GM12878 (cell line): ENCODE data around the gene BEST2. TPM values are rescaled to one million over a fixed set of nuclear protein-coding genes. Genes with fewer than 3 reads are reported as not detected.

Experiments used
- ATAC-seq: fragments of 200-7000 bp; cut with Tn5 transposase; 3 replicates; pipeline ENCODE4 v1.9.1; 2020; ENCODE audit warnings: mild to moderate bottlenecking, moderate library complexity
- BruUV-seq: library from RNA; stranded (reverse); fragments of 400-500 nt; replicated peaks from 2 replicates; lab custom pipeline; 2021; lab: Mats Ljungman, UMichigan
- CTCF ChIA-PET: fragments of 300-600 bp; sonication (Branson Sonifier 250); formaldehyde crosslinking; extraction: SDS; loops from one replicate; lab custom pipeline; 2021; ENCODE audit warnings: inconsistent platforms; lab: Yijun Ruan, JAX
- POLR2A ChIA-PET: fragments of 350-600 bp; formaldehyde crosslinking; extraction: SDS; loops from one replicate; lab custom pipeline; 2021; ENCODE audit warnings: inconsistent platforms; lab: Charles Lee
- RAD21 ChIA-PET: fragments of 300-600 bp; sonication (Branson Sonifier 250); formaldehyde crosslinking; loops from one replicate; lab custom pipeline; 2023; ENCODE audit warnings: antibody characterized with exemption; ENCODE audit not compliant: unreplicated experiment; lab: Charles Lee
- SMC1A ChIA-PET: fragments of 300-600 bp; sonication (Branson Sonifier 250); formaldehyde crosslinking; loops from one replicate; lab custom pipeline; 2023; ENCODE audit not compliant: unreplicated experiment, uncharacterized antibody; lab: Charles Lee
- DNase-seq: peaks from one replicate; pipeline ENCODE4 v3.0.0-alpha.2; 2011; ENCODE audit warnings: low read depth, low spot score
- FAIRE-seq: peaks from 3 replicates; lab custom pipeline; 2011; peaks lifted over from hg19 to GRCh38; lab: Jason Lieb, UNC
- H2AFZ ChIP-seq: 2 replicates; pipeline ENCODE4 v1.6.0; 2011; ENCODE audit warnings: low read depth, low read length, control low read depth; ENCODE audit not compliant: control insufficient read depth
- H3K27ac ChIP-seq: 2 replicates; pipeline ENCODE4 v1.5.1; 2011; ENCODE audit warnings: control low read depth; ENCODE audit not compliant: control insufficient read depth, insufficient read depth
- H3K27me3 ChIP-seq, 2 experiments: replicated peaks in 1 of 2; 2 replicates each; pipeline versions ENCODE4 v1.6.0 to v1.6.1; 2011; ENCODE audit warnings: low read length in 1 of 2; ENCODE audit not compliant: control insufficient read depth in 2 of 2, insufficient read depth in 2 of 2
- H3K36me3 ChIP-seq, 2 experiments: 2 replicates each; pipeline ENCODE4 v1.5.1; 2011; ENCODE audit warnings: low read length in 1 of 2; ENCODE audit not compliant: control insufficient read depth in 2 of 2, insufficient read depth in 2 of 2
- H3K4me1 ChIP-seq: 2 replicates; pipeline ENCODE4 v1.6.1; 2011; ENCODE audit warnings: mild to moderate bottlenecking, low read length, moderate library complexity, mixed read lengths; ENCODE audit not compliant: control insufficient read depth, insufficient read depth
- H3K4me2 ChIP-seq: 2 replicates; pipeline ENCODE4 v1.6.0; 2011; ENCODE audit warnings: control low read depth; ENCODE audit not compliant: control insufficient read depth, insufficient read depth
- H3K4me3 ChIP-seq: fragments of 200-600 bp; sonication (generic); 2 replicates; pipeline ENCODE4 v1.5.1; 2016
- H3K79me2 ChIP-seq: 2 replicates; pipeline ENCODE4 v1.6.0; 2011; ENCODE audit warnings: low read length; ENCODE audit not compliant: control insufficient read depth, insufficient read depth
- H3K9ac ChIP-seq: 2 replicates; pipeline ENCODE4 v1.8.0; 2011; ENCODE audit warnings: low read length, control low read depth, mixed read lengths; ENCODE audit not compliant: control insufficient read depth, insufficient read depth
- H3K9me3 ChIP-seq: replicated peaks from 3 replicates; pipeline ENCODE4 v1.5.1; 2011; ENCODE audit warnings: mild to moderate bottlenecking, low read length; ENCODE audit not compliant: control insufficient read depth, insufficient read depth
- H4K20me1 ChIP-seq: 2 replicates; pipeline ENCODE4 v1.6.0; 2011; ENCODE audit not compliant: control insufficient read depth, insufficient read depth
- ASH2L ChIP-seq: fragments of 300-600, 200-600 bp; sonication (generic); IDR thresholded peaks from 2 replicates; pipeline ENCODE4 v1.6.1; 2017; ENCODE audit warnings: low read depth, mild to moderate bottlenecking, borderline replicate concordance
- BCLAF1 ChIP-seq: fragments of 450-650 bp; IDR thresholded peaks from 2 replicates; pipeline ENCODE4 v1.6.1; 2017; ENCODE audit warnings: antibody characterized with exemption, mild to moderate bottlenecking, moderate library complexity
- CHD4 ChIP-seq: fragments of 200-600 bp; sonication (generic); IDR thresholded peaks from 2 replicates; pipeline ENCODE4 v1.6.1; 2016; ENCODE audit warnings: mild to moderate bottlenecking
- FOS ChIP-seq: IDR thresholded peaks from 3 replicates; pipeline ENCODE4 v1.6.1; 2011; ENCODE audit warnings: borderline replicate concordance; ENCODE audit not compliant: insufficient read length; ENCODE audit errors: extremely low read depth
- KLF5 ChIP-seq: fragments of 450-650 bp; IDR thresholded peaks from 2 replicates; pipeline ENCODE4 v1.6.1; 2014; ENCODE audit warnings: mild to moderate bottlenecking; ENCODE audit not compliant: partially characterized antibody
- MTA2 ChIP-seq: fragments of 450-650 bp; IDR thresholded peaks from 2 replicates; pipeline ENCODE4 v1.6.1; 2016; ENCODE audit warnings: low read depth, mild to moderate bottlenecking, moderate library complexity
- NR2F1 ChIP-seq: fragments of 450-650 bp; conservative IDR thresholded peaks from 2 replicates; pipeline ENCODE4 v1.6.1; 2017; ENCODE audit warnings: mild to moderate bottlenecking
- PML ChIP-seq: IDR thresholded peaks from 2 replicates; pipeline ENCODE4 v1.6.1; 2012; ENCODE audit warnings: low read length, inconsistent platforms
- POLR2A ChIP-seq: IDR thresholded peaks from 2 replicates; pipeline ENCODE4 v1.6.1; 2011; ENCODE audit warnings: low read depth, mild to moderate bottlenecking, low read length
- RAD21 ChIP-seq: IDR thresholded peaks from 2 replicates; pipeline ENCODE4 v1.6.1; 2011; ENCODE audit warnings: mild to moderate bottlenecking, low read depth, low read length, moderate library complexity; ENCODE audit not compliant: insufficient read depth
- RELA ChIP-seq: fragments of 450-650 bp; IDR thresholded peaks from 2 replicates; pipeline ENCODE4 v1.8.0; 2014; ENCODE audit warnings: borderline replicate concordance; ENCODE audit not compliant: partially characterized antibody
- WRNIP1 ChIP-seq: IDR thresholded peaks from 2 replicates; pipeline ENCODE4 v1.6.1; 2011; ENCODE audit warnings: low read depth, low read length, improper control_type of control experiment, borderline replicate concordance
- YY1 ChIP-seq: IDR thresholded peaks from 2 replicates; pipeline ENCODE4 v1.6.1; 2011; ENCODE audit warnings: low read depth, mild to moderate bottlenecking, low read length
- ZNF24 ChIP-seq: fragments of 450-650 bp; IDR thresholded peaks from 2 replicates; pipeline ENCODE4 v1.6.1; 2017; ENCODE audit warnings: antibody characterized with exemption, mild to moderate bottlenecking
- WGBS: methylation state at CpG from one replicate; pipeline ENCODE4 v1.1.6; 2016; ENCODE audit warnings: low lambda C conversion rate; ENCODE audit not compliant: insufficient replicate concordance, insufficient coverage; ENCODE audit errors: missing lambda C conversion rate; 5-methylcytosine and 5-hydroxymethylcytosine counted together
- in situ Hi-C: fragments of 300-500 bp; cut with MboI; formaldehyde crosslinking; loops from 9 replicates; pipeline ENCODE4 v1.14.3; 2018; ENCODE audit warnings: mixed read lengths
- intact Hi-C: fragments of 100-400 bp; cut with micrococcal nuclease; formaldehyde crosslinking; loops from one replicate; pipeline ENCODE4 v1.14.2; 2022; ENCODE audit not compliant: unreplicated experiment
- polyA plus RNA-seq, 11 experiments: library from polyadenylated mRNA; depleted of rRNA in 4 of 11; unstranded in 6 of 11; stranded (reverse) in 5 of 11; fragments of >200 nt; fragmentation: Nextera tagmentation in 4 of 11; fragmentation: Illumina TruSeq in 1 of 11; extraction: Ambion mirVana in 4 of 11; extraction: Trizol in 1 of 11; gene quantifications; 1 replicate in 1 of 11; 2 replicates in 10 of 11; pipeline versions ENCODE4 v1.2.1 to v1.2.3, GENCODE V29; 2011 to 2016; ENCODE audit warnings: inconsistent platforms in 2 of 11, missing spikeins in 2 of 11, low read depth in 1 of 11
- total RNA-seq, 4 experiments: library from RNA; depleted of rRNA in 3 of 4; stranded (reverse); fragments of >200 nt in 3 of 4; fragmentation: Illumina TruSeq in 1 of 4; extraction: Trizol in 1 of 4; gene quantifications; 2 replicates each; pipeline versions ENCODE4 v1.2.1 to v1.2.3, GENCODE V29; 2013 to 2021
- TF ChIP-seq, protein P1 (sequence below): fragments of 450-650 bp; IDR thresholded peaks from 2 replicates; pipeline ENCODE4 v1.6.1; 2014; ENCODE audit warnings: mild to moderate bottlenecking
- TF ChIP-seq, protein P2 (sequence below): IDR thresholded peaks from 2 replicates; pipeline ENCODE4 v1.6.1; 2012; ENCODE audit warnings: low read depth, low read length, improper control_type of control experiment
- TF ChIP-seq, protein P3 (sequence below): fragments of 450-650 bp; IDR thresholded peaks from 2 replicates; pipeline ENCODE4 v1.6.1; 2016; ENCODE audit warnings: mild to moderate bottlenecking

The BEST2 gene
- total and polyA plus RNA-seq, 10 of the 15 experiments (the other 5 are each of a cell fraction or from before 2014, with no cell fraction given), result not detected

DNA sequence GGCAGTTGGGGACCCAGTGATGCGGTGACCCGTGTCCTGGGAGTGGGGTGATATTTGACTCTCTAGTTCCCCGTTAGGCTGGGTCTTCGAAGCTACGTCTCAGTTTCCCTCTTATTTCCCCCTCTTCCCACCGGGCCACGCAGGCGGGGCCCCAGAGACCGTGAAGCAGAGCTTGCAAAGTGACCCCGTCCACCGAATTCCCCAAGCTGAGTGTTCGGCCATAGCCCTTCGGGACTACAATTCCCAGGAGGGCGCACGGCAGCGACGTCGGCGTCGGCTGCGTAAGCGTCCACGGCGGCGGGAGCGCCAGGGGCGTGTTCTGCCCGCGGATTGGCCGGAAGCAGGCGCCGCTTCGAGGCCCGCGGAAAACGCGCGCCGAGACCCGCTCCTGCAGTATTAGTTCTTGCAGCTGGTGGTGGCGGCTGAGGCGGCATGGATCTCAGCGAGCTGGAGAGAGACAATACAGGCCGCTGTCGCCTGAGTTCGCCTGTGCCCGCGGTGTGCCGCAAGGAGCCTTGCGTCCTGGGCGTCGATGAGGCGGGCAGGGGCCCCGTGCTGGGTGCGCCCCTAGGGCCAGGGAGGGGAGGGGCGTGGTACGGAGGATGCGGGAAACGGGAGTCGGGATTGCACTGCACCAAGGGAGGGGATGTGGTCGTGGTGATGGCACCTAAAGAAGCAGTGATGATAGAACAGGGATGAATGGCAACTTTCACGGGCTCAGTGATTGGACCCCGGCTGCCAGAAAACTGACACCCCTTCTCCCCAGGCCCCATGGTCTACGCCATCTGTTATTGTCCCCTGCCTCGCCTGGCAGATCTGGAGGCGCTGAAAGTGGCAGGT is 54.9 kb downstream of the BEST2 start, which contains the start of gene RNASEH2A:
TSS of gene RNASEH2A (plus strand) at position 343 of the 840 bp plus-strand sequence. CDS start at position 433, 90 bp downstream.
- intact Hi-C loops, result no loop called here
- in situ Hi-C loops, result no loop called here
- H3K27me3 ChIP-seq, result no peaks in the 10 kb centered on the region
- FAIRE-seq (peak; percentile 93), DNase-seq (no peak), ATAC-seq (peak; percentile 94)
- H3K4me3 ChIP-seq, result peak within 1 kb of the TSS; percentile 78
- H4K20me1 ChIP-seq, result no peaks in the 10 kb centered on the region
- peak within 1 kb of the TSS; percentile 98 for H3K4me2 ChIP-seq
- peaks cover 11% of the 10 kb centered on the region for H3K79me2 ChIP-seq
- 3% methylated on average over 63 of the region's 66 CpGs for WGBS
- peaks cover 13% of the 10 kb centered on the region for H3K4me1 ChIP-seq
- peaks cover 0 to 1% of the 10 kb centered on the region in 2 experiments; a peak in 3 of 4 replicates for H3K36me3 ChIP-seq
- CTCF ChIA-PET, result interaction anchor here (0.7 to 1.9 kb wide), 8 partner anchors 10 to 159 kb away, joined by 3 to 12 read pairs (median 5); no protein-coding TSS in a partner anchor
- peak within 1 kb of the TSS; percentile 91 for H2AFZ ChIP-seq
- RAD21 ChIA-PET, result interaction anchor here (1.2 to 2.2 kb wide), 6 partner anchors 11 to 159 kb away, joined by 3 to 11 read pairs (median 5); no protein-coding TSS in a partner anchor
- no peaks in the 10 kb centered on the region for H3K9me3 ChIP-seq
- H3K27ac ChIP-seq, result peak within 1 kb of the TSS; percentile 74
- SMC1A ChIA-PET, result interaction anchor here (0.8 to 1.4 kb wide), 2 partner anchors 11 to 40 kb away, joined by 3 to 7 read pairs; no protein-coding TSS in a partner anchor
- H3K9ac ChIP-seq, result peak within 1 kb of the TSS; percentile 78
- BruUV-seq, result no TSS peak
- POLR2A ChIA-PET, result interaction anchor here (0.6 to 1.0 kb wide), 5 partner anchors 10 to 29 kb away, joined by 3 to 7 read pairs (median 4); partner anchors contain the start of gene JUNB
- TF ChIP-seq POLR2A (peak; percentile 91), KLF5 (peak; percentile 45), ASH2L (no peak), WRNIP1 (0 out of 2 replicates have a peak, but pooled peaks have one; percentile 8), MTA2 (no peak), RELA (peak; percentile 45), CHD4 (no peak), RAD21 (no peak), YY1 (peak; percentile 96), ZNF24 (no peak), BCLAF1 (no peak), PML (no peak), FOS (no peak), NR2F1 (peak; percentile 94)
- TF ChIP-seq, protein P1, sequence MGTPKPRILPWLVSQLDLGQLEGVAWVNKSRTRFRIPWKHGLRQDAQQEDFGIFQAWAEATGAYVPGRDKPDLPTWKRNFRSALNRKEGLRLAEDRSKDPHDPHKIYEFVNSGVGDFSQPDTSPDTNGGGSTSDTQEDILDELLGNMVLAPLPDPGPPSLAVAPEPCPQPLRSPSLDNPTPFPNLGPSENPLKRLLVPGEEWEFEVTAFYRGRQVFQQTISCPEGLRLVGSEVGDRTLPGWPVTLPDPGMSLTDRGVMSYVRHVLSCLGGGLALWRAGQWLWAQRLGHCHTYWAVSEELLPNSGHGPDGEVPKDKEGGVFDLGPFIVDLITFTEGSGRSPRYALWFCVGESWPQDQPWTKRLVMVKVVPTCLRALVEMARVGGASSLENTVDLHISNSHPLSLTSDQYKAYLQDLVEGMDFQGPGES, result no peak; the same call in 1 of the 2 replicates
- TF ChIP-seq, protein P2, sequence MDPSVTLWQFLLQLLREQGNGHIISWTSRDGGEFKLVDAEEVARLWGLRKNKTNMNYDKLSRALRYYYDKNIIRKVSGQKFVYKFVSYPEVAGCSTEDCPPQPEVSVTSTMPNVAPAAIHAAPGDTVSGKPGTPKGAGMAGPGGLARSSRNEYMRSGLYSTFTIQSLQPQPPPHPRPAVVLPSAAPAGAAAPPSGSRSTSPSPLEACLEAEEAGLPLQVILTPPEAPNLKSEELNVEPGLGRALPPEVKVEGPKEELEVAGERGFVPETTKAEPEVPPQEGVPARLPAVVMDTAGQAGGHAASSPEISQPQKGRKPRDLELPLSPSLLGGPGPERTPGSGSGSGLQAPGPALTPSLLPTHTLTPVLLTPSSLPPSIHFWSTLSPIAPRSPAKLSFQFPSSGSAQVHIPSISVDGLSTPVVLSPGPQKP, result peak; percentile 50; the same call in 1 of the 2 replicates
- TF ChIP-seq, protein P3, sequence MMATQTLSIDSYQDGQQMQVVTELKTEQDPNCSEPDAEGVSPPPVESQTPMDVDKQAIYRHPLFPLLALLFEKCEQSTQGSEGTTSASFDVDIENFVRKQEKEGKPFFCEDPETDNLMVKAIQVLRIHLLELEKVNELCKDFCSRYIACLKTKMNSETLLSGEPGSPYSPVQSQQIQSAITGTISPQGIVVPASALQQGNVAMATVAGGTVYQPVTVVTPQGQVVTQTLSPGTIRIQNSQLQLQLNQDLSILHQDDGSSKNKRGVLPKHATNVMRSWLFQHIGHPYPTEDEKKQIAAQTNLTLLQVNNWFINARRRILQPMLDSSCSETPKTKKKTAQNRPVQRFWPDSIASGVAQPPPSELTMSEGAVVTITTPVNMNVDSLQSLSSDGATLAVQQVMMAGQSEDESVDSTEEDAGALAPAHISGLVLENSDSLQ, result peak; percentile 81
